NCI-H146 (cell line): ENCODE data around the gene TRIM15.
"Not testable (repeated sequence)": the region's sequence is repeated elsewhere in the genome, so short reads cannot be mapped to it uniquely, and the experiment has no call there.

ENCODE experiments used
- DNase-seq: peaks from one replicate; lab custom pipeline; 2025; lab: John Stamatoyannopoulos, UW

The TRIM15 gene

DNA sequence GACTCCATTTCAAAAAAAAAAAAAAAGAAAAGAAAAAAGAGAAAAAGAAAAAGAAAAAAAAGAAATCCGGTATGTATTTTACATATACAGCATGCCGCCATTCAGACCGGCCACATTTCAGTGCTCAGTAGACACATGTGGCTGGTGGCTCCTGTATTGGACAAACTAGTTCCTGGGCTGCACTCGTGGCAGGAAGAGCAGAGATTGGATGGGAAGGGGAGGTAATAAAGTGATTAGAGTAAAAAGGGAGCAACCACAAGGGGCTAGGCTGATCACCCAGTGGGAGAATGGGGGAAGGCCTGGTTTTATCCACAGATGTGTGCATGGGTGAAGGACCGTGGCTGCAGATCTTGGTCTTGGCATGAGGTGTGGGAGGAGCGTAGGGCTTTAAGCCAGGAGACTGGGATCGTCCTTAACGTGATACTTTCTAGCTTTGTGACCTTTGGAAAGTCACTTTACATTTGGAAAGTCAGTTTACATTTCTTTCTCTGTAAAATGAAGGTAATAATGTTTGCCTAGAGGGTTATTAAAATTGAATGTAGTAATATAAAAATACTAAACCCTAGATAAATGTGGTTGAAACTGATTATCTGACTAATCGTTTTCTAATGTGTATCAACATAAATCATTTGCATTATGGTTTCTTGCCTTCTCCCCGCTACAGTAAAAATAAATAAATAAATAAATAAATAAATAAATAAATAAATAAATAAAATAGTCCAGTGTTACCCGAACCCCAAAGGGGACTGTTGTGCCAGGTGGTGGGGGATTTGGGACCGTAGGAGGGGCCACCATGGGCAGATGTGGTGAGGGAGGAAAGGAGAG, 869 bp upstream of the TRIM15 start:
- no peak for DNase-seq

DNA sequence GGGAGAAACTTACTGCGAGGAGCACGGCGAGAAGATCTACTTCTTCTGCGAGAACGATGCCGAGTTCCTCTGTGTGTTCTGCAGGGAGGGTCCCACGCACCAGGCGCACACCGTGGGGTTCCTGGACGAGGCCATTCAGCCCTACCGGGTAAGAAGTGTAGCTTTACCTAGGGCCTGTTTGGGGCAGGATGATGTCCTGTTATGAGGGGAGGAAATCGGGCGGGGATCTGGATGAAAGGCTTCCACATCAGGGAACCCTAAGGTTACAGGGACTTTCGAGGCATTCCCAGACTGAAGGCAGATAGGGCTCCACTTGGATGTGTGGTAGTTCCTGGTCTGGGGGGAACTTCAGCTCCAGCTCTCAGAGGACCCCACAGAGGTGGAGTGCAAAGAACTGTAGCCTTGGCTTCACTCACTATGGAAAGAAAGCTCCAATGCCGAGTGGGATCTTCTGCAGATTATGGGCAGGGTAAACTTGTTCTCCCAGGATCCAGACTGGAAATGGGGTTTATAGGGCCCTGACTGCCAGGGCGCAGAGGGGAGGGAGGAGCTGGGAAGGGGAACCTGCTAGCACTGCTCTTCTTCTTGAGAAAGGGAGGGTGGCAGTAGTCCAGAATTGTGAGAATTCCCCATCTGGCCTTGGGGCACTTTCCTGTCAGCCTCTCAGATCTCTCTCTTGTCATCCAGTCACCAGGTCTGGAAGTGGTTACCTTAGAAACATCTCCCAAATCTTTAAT, 740 bp downstream of the TRIM15 start:
- no peak for DNase-seq

DNA sequence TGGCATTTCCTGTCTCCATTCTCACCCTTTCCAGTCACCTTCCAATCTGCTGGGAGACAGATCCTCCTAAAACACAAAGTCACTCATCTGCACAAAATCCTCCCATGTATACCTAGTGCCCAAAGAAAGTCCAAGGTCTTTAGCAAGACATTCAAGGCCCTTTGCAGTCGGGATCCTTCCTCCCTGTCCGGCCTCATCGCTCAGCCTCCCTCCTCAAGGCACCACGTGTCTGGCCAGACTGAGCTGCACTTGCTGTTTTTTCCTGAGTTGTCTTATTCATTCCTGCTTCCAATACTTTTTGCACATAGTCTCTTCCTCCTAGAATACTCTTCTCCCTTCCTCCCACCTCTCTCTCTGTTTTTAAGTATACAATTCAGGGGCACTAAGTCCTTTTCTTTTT, 1.4 kb downstream of the TRIM15 start:
- no peak for DNase-seq

DNA sequence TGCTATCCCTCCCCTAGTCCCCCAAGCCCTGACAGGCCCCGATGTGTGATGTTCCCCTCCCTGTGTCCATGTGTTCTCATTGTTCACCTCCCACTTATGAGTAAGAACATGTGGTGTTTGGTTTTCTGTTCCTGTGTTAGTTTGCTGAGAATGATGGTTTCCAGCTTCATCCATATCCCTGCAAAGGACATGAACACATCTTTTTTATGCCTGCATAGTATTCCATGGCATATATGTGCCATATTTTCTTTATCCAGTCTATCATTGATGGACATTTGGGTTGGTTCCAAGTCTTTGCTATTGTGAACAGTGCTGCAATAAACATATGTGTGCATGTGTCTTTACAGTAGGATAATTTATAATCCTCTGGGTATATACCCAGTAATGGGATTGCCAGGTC, 1.9 kb downstream of the TRIM15 start:
- not testable (repeated sequence) for DNase-seq

DNA sequence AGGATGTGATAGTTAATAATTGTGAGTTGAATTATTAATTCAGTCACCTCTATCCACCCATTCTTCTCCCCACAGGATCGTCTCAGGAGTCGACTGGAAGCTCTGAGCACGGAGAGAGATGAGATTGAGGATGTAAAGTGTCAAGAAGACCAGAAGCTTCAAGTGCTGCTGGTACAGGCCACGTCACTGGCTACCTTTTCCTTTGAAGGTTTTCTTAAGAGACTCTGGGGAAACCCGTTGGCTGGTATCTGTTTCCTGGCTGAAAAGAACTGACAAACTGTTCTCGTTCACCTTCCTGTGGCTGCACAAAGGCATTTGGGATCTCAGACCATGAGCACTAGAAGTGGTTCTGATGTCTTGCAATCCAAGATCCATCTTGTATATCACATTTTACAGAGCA, 3.8 kb downstream of the TRIM15 start:
- no peak for DNase-seq

DNA sequence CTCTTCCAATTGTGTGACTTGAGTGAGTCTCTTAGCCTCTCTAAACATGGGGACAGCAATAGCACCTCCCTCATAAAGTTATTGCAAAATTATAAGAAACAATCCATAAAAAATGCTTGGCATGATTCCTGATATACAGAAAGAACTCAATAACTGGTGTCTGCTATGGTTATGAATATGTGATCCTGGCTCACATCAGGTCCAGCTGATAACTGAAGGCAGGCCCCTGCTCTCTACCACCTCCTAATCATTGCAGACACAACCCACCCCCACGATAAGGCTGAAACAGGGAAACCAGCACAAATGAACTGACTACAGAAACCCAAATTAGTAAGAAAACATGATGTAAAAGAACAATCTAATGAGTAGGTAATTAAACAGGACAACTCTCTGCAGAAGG, 5.4 kb downstream of the TRIM15 start:
- no peak for DNase-seq

DNA sequence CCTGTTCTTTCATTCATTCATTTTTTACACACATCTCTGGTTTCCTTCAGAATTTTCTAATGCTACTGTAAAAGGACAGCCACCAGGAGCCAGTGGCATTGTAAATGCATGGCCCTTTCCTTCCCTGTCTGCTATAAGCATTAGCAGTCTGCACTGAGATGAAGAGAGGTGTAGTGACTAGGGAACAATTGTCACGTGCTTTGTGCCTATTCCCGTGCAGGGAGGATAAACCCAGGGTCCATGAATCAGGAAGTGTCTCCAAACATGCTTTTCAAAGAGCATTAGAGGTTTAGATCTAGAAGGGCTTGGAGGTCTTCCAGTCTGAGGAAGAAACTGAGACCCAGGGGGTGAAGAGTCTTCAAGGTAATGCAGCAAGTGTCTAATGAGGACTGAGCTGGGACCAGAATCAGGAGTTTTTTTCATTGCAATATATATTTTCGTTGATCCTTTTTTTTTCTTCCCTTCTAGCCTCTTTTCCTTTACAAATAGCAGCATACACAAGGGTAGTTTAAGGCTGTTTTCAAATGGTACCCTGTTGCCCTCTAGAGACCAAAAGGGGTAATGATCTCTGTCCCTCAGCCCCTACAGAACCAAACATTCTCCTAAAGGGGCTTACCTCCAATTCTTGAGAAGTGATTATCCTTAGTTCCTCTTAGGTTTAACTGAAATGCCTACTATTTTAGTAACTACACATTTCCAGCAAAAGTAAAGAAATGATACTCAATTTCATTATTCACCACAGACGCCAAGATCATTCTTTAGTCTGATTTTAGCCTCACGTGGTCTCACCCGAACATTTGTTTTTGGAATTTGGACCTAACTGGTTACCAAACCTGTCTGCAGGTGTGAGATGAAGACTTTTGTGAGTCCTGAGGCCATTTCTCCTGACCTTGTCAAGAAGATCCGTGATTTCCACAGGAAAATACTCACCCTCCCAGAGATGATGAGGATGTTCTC, 6.6 kb downstream of the TRIM15 start:
- DNase-seq = peak; percentile 33

DNA sequence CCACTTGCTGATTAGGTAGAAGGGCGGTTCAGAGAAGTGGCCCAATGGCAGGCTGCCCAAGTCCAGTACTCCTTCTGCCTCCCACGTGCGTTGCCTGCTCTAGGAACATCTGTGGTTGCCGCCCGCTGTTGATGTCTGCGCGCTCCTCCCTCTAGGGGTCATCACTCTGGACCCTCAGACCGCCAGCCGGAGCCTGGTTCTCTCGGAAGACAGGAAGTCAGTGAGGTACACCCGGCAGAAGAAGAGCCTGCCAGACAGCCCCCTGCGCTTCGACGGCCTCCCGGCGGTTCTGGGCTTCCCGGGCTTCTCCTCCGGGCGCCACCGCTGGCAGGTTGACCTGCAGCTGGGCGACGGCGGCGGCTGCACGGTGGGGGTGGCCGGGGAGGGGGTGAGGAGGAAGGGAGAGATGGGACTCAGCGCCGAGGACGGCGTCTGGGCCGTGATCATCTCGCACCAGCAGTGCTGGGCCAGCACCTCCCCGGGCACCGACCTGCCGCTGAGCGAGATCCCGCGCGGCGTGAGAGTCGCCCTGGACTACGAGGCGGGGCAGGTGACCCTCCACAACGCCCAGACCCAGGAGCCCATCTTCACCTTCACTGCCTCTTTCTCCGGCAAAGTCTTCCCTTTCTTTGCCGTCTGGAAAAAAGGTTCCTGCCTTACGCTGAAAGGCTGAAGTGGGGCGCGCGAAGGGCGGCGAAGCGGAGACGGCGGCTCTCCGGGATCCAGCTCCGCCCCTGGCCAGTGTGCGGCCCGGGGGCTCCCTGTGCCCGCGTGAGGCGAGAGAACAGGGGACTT, 8.5 kb downstream of the TRIM15 start:
- peak; percentile 18 for DNase-seq

DNA sequence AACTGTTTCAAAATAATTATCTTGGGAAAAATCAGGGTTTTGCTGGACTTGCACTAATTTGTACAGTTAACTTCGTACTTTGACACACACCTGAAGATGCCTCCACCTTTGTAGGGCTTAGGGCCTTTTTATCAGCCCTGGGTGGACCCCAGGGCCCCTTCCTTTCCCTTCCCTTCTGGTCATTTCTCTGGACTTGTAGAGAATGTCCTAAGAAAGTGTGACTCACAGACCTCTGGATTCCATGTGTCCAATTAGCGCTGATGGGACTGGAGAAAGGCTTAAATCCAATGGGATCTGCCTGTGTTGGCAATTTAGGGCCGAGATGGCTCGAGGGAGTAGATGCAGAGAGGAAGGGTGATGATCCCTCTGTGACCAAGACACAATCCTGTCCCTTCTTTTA, 9.3 kb downstream of the TRIM15 start:
- DNase-seq = no peak

DNA sequence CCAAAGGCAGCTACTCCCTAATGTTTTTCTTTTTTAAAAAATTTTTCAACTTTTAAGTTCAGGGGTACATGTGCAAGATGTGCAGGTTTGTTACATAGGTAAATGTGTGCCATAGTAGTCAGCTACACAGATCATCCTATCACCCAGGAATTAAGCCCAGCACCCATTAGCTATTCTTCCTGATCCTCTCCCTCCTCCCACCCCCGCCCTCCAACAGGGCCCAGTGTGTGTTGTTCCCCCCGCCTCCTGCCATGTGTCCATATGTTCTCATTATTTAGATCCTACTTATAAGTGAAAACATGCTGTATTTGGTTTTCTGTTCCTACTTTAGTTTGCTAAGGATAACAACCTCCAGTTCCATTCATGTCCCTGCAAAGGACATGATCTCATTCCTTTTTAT, 12.4 kb downstream of the TRIM15 start:
- no peak for DNase-seq

DNA sequence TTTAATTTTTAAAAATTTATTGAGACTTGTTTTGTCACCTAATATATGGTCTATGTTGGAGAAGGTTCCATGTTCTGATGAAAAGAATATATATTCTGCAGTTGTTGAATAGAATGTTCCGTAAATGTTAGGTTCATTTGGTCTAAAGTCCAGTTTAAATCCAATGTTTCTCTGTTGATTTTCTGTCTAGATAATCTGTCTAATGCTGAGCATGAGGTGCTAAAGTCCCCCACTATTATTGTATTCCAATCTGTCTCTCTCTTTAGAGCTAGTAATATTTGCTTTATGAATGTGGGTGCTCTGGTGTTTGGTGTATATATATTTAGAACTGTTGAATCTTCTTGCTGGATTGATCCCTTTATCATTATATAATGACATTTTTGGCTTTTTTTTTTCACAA, 15.5 kb downstream of the TRIM15 start:
- no peak for DNase-seq

DNA sequence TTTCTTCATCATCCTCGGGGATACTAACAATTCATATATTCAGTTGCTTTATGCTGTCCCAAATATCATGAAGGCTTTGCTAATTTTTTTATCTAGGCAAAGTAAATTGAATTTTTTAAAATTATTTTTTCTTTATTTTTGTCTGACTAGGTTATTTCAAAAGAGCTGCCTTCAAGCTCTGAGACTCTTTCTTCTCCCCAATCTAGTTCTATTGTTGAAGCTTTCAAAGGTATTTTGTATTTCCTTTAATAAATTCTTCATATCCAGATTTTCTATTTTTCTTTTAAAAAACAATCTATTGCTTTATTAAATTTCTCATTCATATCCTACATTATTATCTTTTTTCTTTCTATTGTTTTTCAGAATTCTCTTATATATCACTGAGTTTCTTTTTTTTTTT, 16.8 kb downstream of the TRIM15 start:
- DNase-seq = no peak

DNA sequence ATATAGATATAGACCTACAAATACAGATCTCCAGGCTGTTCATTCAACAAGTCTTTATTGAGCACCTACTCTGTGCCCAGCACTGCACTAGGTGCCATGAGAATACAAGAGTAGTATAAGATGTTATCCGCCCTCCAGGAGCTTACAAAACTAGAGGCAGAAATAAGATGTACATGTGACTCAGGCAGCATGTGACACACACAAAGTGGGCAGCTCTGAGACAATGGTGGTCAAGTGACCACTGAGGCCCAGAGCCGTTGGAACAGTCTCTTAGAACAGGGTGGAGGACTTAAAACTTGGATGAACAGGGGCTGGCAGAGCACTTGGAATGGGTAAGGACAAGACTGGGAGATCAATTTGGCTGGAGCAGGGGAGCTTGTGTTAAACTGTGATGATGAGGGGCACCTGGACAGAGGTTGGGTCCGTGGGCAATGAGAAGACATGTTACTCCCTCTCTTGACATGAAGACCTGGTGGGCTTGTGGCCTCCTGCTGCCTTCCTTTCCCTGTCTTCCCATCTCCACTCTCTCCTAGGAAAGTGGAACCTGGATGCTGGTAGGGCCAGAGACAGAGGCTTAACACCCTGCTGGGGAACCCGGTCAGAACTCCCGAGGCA, 21.2 kb downstream of the TRIM15 start:
- DNase-seq = no peak

DNA sequence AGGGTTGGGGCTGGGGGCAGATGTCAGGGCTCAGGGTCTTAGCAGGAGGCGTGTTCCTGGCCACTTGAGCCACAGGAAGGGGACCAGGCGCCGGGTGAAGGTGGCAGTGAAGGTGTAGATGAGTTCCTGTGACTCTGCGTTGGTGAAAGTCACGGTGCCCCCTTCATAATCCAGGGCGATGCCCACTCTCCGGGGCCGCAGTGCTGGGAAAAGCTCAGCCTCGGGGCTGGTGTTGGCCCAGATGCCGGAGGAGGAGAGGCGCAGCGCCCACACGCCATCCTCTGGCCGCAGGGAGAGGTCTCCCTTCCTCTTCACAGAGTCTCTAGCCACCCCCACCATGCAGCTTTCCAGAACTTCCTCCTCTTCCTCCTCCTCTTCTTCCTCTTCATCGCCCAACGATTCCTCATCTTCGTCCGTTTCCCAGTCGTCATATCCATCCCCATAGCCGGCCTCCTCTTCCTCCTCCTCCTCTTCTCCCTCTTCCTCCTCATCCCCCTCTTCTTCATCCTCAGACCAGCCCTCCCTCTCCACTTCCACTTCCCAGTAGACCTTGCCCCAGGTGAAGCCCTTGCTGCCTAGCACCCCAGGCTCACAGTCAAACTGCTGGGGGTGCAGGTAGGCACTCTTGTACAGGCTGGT, 22.6 kb downstream of the TRIM15 start:
- no peak for DNase-seq

DNA sequence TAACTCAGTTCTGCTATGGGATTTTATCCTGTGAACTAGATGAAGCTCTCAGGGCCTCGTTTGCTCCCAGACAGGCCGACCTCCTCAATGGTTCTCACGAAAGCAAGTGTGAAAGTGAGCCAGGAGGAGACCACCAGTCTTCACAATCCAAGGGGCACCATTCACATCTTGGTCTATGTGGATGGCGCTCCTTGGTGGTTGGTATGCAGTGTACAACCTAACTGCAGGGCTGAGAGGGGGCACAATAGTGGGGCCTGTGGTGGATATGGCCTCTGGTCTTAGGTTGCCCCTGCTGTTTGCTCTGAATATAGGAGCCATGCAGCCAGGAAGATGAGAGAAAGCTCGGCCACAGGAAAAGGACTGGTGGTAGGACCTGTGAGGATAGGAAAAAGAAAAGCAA, 25.2 kb downstream of the TRIM15 start:
- no peak for DNase-seq

DNA sequence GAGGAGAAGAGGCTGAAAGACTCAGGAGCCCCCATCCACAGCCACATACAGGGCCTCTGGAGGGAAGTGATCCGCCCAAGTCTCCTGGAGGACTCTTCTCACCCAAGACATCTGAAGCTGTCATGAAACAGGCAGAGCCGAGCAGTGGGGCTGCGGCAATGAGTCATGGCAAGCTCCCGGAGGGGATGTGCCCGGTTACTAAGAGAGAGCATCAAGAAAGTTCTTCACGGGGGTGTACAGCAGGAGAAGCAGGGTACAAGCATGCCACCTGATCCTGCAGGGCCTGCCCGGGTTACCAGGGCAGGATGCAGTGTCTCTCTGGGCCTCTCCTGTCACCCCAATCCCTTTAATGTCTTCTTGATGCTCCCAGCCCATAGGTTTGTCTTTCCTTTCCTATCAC, 28.7 kb downstream of the TRIM15 start:
- DNase-seq = no peak

DNA sequence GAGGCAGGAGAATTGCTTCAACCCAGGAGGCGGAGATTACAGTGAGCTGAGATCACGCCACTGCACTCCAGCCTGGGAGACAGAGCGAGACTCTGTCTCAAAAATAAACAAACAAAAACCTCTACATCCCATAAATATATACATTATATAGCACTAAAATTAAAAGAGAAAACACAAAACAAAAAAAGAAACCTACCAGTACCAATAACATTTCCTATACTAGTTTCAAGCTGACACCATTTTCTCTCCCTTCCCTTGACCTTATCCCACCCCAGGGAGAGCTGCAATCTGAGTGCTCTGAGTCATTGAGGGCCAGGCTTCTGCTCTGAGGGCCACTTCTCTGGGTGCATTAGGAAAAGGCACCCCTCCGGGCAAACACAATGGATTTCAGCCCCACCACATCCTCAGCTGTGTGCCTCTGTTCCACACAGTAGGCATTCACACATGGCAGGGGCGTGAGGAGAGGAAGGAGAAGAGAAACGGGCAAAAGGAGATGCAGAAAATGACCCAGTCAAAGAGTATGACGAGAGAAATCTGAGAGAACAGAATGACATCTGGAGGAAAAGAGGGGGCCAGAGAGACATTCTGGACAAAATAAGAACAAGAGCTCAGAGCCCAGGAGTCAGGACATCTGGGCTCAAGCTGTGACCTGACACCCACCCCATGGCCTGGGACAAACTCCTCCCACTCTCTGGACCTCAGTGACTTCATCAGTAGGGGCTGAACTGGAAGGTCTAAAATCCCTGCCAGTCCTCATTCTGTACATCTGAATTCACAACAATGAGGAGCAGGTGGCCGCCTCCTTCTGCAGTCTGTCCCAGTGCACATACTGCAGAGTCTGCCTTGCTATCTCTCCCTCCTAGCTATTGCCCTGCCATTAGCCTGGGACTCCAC, 31.7 kb downstream of the TRIM15 start:
- DNase-seq = no peak

DNA sequence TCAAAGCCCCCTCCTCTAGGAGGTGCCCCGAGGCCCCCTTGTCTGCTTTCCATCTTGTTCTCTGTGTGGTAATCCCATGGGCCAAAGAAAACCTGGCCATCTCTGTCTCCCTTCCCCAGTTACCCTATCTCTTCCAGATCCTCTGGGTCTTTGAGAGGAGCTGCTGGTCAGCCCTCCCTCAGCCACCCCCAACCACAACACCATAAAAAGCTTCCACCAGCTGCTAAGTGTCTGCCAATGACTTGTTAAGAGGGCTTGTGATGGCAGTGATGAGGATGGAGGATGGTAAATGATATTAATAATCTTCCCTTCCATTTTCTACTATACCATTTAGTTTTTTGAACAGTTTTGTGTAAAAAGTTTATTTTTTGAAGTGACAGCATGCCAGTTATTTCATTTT, 32.6 kb downstream of the TRIM15 start:
- no peak for DNase-seq

DNA sequence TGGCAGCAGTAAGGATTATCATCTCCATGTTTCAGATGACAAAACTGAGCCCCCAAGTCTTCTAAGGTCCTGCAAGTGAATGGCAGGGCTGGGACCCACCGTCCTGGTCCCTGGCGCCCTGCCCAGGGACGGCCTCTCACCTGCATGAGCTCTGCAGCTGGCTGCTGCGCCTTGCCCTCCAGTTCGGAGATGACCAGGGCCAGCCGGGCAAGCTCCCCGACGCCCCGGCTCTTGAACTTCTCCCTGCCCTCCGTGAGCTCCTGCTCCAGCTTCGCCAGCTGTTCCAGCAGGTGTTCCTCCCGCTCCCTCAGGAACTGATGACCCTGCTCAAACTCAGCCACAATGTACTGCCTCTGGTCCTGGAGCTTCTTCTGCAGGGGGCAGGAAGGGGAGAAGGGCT, 33.0 kb downstream of the TRIM15 start:
- no peak for DNase-seq
